SW480 (cell line): ENCODE data around the gene CHFR.
"Not testable (repeated sequence)": the region's sequence is repeated elsewhere in the genome, so short reads cannot be mapped to it uniquely, and the experiment has no call there.

Source experiments
- DNase-seq: peaks from one replicate; pipeline ENCODE4 v3.0.0-alpha.2; 2016; ENCODE audit warnings: low spot score

CHFR gene

DNA sequence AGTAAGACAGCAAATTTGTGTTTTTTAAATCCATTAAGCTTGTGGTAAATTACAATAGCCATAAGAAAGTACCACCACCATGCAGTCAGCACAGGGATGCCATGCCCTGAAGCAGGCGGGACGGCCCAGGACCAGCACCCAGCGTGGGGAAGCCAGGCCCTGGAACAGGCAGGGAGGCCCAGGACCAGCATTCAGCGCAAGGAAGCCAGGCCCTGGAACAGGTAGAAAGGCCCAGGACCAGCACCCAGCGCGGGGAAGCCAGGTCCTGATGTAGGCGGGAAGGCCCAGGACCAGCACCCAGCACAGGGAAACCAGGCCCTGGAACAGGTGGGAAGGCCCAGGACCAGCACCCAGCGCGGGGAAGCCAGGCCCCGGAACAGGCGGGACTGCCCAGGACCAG, 13.2 kb downstream of the CHFR start:
- no peak for DNase-seq

DNA sequence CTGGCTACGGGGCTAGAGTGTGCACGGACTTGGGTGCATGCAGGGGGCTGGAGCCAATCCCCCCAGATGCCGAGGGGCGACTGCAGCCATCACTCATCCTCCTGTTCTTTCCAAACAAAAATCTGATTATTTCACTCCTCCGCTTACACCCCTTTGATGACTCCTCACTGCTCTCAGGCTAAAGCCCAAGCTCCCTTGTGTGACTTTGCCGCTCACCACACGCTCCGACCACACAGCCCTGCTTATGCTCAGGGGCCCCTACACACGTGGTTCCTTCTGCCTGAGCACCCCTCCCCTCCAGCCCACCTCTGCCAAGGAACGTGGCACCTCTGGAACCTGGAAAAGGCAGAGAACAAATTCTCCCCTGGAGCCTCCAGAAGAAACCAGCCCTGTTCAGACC, 13.7 kb downstream of the CHFR start:
- DNase-seq: no peak

DNA sequence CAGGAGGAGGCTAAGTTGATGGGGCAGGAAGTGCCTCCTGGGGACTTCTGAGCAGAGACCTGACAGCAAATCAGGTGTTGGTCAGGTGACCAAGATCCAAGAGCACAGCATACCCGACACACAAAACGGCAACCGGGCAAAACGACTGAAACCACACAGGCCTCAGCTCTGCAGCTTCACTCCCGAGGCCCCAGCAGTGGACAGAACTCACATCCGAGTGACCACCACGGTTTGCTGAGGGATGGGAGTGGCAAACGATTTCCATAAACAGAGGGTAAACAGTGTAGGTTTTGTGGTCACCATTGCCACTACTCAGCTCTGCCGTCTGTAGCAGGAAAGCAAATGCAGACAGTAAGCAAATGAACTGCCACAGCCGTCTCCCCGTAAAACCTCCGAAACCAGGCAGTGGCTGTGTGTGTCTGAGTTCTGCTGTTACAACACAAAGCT, 14.4 kb downstream of the CHFR start:
- no peak for DNase-seq

DNA sequence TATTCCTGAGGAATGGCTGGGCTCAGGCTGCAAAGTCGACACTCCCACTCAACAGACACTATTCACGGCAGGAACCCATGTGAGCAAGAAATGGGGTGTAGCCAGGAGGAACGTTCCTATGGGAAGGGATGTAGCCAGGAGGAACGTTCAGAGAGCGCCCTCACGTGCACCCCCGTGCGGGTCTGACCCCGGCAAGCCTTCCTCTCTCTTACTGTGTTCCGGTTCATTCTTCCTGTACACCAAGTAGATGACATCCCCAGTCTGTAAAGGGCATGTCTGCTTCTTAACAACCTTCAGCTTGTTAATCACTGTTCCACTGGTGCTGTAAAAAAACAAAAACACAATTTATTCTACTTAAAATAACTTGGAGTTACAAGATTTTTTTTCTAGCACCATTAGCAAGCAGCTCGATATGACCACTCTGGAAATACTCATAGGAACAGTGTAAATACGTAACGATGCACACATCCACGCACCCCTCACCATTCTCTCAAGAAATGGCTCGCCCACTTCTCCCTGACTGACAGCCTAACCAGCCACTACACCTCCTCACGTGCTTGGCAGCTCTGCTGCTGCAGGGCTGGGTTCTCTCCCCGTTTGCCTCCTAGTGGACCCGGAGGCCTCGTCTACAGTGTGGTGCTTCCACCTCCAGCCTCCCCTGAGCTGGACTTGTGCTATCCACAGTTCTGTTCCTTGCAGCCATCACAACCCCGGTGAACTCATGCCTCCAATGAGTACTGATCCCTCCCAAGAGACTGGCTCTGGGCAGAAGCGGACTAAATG, 15.1 kb downstream of the CHFR start:
- DNase-seq: no peak

DNA sequence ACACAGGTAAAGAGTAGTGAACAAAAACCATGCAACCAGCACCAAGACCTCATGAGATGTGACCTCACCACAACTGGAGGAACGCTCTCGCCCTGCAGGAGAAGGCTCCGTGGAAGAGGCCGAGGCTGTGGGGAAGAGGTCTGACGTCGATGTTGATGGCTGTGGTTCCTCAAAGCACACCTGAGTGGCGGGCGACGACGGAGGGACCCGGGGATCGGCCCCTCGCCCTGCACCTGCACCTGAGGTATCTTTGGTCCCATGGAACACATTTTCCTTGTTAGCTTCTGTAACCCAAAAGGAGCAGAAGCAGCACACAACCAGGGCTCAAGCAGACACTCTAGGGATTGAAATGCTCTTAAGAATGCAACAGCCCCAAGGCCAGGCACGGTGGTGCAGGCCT, 17.9 kb downstream of the CHFR start:
- DNase-seq: no peak

DNA sequence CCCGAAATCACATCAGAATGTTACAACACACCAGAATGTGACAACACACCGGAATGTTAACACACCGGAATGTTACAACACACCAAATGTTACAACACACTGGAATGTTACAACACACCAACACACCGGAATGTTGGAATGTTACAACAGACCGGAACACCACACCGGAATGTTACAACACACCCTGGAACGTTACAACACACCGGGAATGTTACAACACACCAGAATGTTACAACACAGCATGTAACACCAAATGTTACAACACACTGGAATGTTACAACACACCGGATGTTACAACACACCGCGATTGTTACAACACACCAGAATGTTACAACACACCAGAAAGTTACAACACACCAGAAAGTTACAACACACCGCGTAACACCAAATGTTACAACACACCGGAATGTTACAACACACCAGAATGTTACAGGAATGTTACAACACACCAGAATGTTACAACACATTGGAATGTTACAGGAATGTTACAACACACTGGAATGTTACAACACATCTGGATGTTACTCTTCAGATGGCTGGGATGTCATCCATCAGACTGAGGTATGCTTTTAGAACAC, 21.1 kb downstream of the CHFR start:
- no peak for DNase-seq

DNA sequence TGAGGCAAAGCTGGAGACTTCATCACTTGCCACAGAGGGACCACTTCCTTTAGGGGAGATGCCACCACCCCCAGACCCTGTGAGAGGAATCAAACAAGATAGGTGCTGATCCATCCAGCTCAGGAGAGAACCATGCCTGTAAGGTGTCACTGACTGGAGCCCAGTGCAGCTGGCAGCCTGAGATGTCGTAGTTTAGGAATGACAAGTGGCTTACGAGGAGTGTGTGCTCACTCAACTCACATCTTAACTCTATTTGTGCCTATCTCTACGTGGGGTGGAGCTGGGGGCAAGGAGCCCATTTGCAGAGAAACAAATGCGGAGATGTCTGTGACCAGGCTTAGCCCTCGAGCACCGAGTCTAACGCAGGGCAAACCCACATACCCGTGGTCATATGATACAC, 25.8 kb downstream of the CHFR start:
- no peak for DNase-seq

DNA sequence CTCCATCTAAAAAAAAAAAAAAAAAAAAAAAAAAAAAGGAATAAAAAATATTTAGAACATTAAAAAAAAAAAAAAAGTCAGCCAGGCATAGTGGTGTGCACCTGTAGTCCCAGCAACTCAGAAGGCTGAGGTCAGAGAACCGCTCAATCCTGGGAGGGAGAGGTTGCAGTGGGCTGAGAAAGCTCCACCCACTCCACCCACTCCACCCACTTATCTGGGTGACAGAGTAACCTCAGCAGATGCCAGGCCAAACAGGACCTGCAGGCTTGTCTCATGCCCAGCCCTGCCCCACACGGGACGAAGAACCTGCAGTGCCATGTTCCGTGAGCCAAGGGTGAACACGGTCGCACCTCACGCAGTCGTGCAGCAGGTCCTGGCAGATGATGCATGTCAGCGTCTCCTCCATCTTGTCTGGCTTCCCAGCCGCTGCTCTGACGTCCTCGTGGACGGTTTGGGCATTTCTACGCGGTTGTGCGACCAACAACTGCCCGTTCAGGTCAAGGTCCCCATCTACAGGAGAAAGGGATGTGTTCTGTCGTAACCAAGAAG, 28.6 kb downstream of the CHFR start:
- DNase-seq: no peak

DNA sequence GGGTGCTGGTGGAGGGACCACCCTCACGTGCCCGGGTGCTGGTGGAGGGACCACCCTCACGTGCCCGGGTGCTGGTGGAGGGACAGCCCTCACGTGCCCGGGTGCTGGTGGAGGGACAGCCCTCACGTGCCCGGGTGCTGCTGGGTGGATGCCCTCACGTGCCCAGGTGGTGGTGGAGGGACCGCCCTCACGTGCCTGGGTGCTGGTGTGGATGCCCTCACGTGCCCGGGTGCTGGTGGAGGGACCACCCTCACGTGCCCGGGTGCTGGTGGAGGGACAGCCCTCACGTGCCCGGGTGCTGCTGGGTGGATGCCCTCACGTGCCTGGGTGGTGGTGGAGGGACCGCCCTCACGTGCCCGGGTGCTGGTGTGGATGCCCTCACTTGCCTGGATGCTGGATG, 30.4 kb downstream of the CHFR start:
- DNase-seq: not testable (repeated sequence)

DNA sequence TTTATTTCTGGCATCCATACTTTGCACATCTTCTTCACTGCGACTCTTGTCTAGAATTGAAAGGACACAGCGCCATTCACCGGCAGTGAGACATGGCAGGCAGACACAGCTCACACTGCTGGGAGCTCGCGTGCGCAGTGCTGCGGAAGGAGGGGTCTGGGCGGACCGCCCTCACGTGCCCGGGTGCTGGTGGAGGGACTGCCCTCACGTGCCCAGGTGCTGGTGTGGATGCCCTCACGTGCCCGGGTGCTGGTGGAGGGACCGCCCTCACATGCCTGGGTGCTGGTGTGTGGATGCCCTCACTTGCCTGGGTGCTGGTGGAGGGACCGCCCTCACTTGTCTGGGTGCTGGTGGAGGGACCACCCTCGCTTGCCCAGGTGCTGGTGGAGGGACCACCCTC, 30.8 kb downstream of the CHFR start:
- DNase-seq: no peak

DNA sequence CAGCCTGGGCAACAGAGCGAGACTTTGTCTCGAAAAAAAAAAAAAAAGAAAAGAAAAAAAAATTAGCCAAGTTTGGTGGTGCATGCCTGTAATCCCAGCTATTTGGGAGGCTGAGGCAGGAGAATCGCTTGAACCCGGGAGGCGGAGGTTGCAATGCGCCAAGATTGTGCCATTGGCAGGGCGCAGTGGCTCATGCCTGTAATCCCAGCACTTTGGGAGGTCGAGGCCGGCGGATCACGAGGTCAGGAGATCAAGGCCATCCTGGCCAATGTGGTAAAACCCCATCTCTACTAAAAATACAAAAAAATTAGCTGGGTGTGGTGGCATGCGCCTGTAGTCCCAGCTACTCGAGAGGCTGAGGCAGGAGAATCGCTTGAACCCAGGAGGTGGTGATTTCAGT, 32.2 kb downstream of the CHFR start:
- DNase-seq: not testable (repeated sequence)

DNA sequence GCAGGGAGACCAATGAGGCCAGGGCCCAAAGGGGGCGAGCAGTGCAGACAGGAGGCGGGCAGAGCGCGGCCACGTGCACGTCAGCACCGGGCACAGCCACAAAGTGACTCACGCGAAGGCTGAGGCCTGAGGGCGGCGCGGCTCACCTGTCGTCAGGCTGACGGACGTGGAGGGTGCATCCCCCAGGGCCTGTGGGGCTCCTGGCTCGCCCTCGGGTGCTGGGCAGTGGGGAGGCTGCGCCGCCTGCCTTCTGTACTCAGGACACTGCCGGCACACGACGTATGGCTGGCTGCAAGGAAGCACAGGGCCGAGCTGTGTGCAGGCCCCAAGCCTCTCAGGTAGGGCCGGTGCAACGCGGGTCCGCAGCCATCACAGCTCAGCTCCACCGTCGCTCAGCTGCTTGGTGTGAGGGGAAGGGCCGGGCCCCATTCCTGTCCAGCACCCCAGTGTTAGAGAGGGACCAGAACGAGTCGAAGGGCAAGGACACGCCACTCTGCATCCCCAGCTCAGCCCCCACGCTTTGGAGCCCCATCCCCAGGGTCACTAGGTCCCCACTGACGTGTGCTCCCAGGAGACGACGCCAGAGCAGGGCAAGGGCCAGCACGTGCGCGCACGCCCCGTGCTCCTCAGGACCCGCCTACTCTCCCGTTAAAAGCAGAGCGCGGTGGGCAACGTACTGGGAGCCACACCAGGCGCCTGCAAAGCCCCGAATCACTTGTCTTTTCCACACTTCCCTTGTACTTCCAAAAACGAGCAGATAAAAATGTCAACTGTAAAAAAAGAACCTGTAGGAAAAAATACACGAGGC, 33.9 kb downstream of the CHFR start:
- no peak for DNase-seq

DNA sequence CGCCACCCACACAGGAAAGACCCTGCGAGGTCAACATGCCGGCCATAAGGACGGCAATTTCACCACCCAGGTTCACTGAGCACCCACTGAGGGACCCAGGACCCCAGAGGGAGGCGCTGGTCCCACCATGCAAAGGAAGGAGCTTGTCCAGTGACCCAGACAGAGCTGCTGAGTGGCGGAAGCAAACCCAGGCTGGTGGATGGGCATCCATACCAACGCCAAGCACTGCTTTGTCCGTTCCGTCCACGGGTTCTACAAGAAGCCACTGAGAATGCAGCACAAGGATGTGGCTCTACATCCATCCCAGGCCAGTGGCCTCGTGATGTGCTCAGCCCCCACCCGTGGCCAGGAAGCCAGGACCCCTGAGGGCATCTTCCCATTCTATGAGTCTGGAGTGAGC, 34.9 kb downstream of the CHFR start:
- no peak for DNase-seq

DNA sequence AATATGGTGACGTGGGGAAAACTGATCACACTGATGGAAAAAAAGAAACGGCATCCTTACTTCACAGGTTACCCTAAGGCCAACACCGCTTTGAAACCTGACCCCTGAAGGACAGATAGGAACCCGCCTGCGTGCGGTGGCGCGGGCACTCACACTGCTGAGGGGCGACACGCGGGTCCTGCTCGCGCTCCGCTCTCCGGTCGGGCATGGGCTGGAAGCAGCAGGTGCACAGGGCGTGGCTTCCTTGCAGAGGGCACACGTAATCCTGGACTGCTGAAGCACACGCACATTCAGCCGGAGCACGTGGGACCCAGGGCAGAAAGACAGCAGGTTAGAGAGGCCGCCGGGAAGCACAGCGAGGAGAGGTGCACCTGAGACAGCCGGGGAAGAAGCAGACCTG, 35.9 kb downstream of the CHFR start:
- DNase-seq: no peak

DNA sequence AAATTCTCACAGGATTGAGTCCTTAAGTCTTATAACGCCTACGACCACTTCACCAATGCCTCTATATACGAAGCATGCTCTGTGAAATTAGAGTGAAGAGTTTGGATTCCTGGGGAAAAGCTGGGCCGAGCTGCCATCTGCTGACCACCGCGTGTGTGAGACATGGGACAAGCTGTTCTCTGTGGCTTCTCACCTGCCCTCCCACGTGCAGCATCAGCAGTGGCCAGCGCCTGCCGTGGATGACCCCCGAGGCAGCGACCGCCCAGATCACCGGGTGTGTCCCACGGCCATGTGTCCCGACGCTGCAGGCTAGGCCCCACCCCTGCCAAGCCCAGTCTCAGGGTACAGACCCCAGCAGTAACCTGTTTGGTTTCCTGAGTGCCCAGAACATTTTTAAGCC, 37.1 kb downstream of the CHFR start:
- DNase-seq: no peak

DNA sequence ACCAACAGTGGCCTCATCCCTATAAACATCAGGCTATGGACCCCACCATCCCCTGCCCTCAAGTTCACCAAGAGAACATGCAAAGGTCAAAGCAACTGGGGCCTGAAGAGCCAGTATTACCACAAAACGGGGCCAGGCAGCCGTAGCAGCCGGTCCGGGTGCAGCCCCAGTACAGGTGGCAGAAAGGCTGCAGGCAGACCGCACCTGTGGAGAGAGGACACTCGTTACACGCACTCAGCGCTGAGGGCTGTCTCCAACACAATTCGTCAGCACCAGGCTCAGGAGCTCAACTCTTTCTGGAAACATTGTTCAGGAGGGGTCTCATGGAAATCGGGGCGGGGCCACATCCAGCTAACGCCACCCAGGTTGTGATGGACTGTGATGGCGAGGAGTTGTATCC, 38.9 kb downstream of the CHFR start:
- no peak for DNase-seq

DNA sequence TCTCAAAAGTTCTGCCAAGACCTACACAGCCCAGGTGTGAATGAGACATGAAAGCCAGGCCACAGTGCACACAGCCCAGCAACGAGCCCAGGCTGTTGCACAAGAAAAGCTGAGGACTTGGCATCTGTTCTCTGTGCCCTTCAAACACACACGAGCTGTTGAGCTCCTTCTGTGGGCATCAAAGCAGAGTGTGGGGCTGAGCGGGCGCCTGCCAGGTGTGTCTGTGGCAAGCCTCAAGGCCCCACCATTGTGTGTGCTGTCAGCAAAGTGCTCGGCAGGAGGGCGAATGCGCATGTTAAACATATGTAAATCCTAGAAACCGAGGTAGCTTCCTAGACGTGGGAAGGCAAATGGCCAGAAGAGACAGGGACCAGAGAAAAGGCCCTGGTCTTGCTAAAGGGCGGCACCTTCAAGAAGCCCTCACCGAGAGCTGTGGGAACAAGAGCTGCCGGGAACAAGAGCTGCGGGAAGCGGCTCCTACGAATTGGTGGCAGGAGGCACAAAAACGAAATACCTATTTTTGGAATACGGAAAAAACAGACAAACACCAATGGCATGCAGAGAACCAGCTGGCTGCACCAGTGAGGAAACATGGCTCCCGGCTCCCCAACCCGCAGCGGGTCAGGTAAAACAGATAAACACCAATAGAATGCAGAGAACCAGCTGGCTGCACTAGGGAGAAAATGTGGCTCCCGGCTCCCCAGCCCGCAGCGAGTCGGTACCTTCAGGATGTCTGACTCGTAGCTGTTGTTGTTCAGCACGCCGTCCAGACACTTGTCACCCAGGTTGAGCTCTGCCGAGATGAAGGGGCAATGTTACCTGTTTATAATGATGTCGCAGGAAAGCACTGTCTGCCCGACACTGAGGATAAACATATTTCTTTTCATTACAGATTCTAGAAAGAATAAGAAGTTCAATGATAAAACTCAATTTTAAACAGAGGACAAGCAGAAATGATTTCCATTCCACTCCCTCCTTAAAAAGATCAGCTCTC, 39.7 kb downstream of the CHFR start:
- no peak for DNase-seq

DNA sequence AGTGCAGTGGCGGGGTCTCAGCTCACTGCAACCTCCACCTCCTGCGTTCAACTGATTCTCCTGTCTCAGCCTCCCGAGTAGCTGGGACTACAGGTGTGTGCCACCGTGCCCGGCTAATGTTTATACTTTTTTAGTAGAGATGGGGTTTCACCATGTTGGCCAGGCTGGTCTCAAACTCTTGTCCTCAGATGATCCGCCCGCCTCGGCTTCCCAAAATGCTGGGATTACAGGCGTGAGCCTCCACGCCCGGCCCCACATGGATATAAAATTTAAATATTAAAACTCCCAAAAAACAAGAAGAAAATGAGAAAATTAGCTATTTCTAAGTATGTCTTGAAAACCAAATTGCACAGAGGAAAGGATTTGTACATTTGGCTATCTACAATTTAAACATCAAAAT, 42.7 kb downstream of the CHFR start:
- DNase-seq: not testable (repeated sequence)

DNA sequence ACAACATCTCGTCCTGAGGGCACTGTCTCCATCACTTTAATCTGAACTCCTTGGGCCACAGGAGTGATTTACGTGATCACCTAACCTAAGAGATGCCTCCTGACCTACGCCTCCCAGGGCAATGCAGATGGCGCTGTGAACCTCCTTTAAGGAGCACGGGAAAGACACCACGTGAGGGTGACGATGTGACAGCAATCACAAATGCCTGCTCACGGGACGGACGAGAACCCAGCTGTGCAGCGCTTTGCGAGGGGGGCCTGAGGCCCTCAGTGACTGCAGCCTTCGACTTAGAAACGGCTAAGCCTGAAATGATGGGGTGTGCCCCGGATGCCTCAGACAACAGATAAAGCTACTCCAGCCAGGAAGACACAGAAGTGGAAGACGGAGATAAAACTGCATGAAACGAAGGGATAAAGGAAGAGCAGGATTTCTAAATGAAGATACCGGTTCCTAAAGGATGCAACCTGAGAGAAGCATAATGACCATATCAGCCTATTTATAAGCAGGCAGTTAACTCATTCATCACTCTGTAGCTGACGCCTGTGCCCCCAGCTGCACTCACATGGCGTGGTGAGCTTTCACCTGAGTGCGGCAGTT, 44.9 kb downstream of the CHFR start:
- DNase-seq: no peak

DNA sequence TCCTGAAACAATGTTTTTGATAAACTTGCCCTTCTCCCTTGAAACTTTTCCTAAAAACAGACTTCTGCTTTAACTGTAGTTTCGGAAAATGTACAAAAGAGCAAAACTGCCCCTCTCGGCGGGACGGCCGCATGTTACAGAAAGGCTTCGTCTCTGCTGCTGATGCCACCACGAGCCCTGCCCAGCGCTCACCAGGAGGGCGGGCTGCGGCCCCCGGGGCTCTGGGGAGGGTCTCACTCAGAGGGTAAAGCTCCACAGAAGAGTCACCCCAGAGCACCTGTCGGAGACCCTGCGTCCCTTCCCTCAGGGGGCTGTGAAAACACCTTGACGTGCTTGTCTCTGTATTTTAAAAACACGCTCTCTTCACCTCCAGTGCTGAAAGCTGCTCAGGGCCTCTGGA, 46.3 kb downstream of the CHFR start:
- DNase-seq: no peak

DNA sequence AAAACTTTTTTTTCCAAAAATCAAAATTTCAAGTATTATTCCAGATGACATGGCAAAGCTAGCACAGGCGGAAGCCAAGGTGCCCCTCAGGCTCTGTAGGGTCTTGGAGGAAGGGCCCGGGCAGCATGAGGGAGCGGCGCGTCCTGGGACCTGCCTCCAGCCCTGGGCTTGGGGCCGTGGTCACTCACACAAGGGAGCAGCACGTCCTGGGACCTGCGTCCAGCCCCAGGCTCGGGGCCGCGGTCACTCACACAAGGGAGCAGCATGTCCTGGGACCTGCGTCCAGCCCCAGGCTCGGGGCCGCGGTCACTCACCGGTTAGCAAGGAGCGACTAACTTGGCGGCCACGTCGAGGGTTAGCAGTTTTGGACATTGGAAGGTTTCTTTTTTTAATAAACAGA, 46.9 kb downstream of the CHFR start:
- no peak for DNase-seq
